ENCODE data around the gene SLIT3.

The SLIT3 gene

DNA sequence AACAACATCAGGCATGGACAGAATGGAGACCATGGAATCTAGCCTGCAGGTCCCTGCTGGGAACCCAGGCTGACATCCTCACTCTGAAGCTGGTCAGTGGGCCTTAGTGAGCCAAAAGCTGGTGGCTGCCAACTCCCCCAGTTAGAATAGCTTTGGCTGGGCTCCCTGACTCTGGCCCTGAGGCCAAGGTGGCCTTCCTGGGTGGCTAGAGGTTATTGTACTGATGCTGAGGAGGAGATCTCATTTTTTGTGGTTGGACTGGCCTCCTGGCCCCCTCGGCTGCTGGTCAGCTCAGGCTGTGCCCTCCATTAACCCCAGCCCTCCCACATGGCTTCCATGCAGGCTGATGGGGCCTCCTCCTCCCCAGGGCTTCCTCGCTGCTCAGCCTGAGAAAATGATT lies 620.5 kb downstream of the SLIT3 start:
- DNase-seq: no peak

DNA sequence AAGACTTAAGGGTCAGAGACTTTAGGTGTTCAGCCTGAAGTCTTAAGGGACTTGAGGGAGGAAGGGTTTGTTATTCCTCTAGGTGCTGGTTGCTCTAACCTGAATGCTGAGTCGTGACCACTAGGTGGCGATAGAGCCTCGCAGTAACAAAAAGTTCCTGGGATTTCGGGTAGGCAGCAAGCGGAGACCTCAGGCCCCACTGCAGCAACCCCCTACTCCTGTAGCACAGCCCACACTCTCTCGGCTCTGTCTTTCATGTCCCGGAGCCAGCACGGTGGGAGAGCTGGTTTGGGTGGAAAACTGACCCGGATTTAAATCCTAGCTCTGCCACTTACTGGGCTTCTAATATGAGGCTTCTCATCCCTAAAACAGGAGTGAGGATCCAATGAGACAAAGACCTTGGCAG lies 621.4 kb downstream of the SLIT3 start:
- peak; percentile 80 for DNase-seq

DNA sequence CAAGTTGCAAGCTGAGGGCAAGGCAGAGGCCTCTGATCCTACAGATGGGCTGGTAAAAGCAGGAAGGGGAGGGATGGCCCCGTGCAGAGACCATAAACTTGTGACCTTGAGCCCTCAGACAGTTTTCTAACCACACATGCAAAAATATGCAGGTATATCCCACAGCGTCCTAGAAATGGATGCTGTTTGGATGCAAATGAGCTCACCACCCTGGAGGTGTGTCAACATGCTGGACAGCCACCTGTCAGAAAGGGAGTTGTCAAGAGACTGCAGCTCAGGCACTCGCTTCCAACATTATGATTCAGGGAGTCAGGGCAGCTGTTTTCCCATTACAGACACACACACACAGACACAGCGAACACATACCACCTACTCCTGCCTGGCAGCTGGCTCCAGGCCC lies 624.4 kb downstream of the SLIT3 start:
- DNase-seq: no peak

DNA sequence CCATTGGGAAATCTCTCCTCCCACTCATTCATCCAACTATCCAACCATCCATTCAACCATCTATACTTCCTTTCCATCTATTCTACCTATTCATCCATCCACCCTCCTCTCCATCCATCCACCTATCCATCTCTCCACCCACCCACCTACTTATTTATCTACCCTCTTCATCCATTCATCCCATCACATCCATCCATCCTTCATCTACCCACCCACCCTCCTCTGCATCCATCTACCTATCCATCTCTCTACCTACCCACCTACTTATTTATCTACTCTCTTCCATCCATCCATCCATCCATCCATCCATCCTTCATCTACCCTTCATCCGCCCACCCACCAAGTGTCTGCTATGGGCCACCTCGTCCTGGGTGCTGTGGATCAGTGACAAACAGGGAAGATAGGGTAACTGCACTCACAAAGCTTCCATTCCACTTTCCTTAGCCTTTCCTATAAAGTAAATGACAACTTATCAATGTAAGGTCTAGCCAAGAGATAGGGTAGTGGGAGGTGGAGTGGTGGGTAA lies 625.0 kb downstream of the SLIT3 start:
- DNase-seq: no peak

DNA sequence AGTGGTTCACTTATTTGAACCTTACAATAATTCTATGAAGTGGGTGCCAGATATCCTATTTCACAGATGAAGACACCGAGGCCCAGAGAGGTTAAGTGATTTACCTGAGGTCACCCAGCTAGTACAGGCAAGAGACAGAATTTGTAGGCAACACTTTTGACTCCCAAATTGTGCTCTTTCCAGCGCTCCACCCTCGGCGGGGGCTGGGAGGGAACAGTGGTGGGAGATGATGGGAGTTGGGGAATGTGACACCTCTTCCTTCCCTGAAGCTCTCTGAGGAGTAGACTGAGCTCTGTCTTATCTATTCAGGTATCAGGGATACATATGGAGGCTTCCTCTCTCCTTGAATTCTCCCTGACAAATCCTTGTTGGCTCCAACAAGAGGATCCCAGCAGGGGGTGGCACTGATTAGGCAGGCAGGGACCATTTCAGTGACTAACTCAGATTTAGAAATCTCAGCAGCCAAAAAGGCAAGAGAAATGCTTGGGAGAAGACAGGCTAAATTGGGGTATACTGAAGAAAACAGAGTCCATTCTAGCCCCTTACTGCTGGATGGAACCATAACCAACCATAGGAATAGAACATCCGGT lies 626.0 kb downstream of the SLIT3 start:
- no peak for DNase-seq

DNA sequence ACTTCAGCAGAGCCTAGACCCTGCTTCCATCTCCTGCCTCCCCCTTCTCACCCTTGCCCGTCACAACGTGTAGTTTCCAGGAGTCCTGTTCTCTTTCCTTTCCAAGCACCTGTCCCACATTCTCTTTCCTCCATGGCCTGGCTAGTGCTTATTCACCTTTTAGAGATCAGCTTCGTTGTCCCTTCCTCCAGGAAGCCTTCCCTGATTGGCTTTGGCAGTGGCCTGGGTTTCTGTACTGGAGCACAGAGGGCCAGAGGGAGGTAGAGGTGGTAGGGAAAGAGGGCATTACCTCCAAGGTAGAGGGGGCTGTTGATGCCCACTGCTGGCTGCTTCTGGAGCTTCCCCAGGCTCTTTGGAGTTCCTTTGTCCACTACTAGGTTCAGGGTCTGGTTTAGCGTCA lies 628.1 kb downstream of the SLIT3 start:
- no peak for DNase-seq

DNA sequence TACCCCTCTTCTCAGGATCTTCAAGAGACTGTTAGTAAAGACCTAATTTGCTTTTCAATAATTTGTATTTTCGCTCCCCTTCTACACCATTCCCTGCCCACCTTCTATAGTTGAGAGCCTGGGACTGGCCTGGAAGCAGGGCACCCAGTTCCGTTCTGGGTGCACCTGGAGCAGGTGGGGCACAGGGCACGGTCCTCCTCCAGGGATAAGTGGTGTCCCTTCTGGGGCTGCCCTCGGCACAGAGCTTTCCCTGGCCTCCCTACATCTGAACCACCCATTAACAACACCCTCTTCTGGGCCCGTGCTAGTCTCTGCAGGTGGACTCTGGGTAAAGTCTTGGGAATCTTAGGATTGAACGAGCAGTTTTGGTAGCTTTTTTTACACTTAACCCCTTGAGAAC lies 628.9 kb downstream of the SLIT3 start:
- no peak for DNase-seq

DNA sequence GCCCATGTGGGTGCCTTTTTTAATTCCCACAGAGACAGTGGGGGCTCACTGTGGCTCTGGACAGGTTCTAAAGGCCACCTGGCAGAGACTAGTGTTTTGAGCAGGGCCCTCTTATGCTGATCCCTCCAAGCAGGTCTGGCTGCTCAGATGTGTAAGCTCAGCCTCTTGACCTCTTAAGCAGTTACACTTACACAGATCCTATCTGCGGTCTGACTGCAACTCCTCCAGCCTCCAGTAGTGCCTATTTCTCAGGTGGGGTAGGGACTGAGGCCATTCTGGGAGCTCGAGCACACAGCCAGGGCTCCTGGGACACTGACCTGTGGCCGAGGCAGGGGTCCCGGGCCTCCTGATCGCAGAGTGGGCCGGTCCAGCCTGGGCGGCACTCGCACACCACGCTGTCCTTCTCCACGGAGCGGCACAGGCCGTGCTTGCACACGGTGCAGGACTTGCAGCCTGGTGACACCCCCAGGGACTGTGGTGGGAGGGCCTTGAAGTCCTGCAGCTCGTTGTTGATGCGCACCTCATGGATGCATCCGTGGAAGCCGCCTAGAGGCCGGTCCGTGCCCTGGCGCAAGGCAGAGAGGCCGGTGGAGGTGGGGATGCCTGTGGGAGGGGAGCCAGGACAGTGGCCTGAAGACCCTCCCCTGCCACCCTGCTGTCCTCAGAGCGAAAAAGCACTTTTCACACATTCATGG lies 629.9 kb downstream of the SLIT3 start:
- no peak for DNase-seq

DNA sequence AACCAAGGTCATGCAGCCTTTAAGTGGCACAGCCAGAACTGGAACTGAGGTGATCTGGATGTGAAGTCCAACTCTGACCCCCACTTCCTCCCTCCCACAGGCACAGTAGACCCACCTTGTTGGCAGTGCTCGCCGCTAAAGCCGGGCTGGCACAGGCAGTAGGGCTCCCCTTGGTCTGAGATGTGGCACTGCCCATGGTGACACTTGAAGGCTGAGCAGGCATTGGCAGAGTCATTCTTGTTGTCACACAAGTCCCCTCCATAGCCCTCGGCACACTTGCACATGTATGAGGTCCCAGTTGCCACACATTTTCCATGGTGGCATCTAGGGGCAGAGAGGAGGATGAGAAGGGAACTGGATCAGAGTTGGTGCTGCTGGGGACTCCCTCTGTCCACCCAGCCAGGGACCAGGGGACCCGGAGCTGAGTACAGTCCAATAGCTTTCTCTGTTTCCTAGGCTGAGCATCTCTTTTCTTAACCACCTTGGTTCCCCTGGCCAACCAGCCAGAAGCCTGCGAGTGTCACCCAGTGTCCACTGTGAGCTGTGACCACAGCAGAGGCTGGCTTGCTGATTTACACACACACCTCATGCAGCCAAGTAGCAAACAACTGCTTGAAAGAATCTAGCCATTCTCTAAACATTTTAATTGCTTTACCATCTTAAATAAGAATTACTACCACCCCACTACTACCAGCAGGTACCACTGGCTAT lies 631.1 kb downstream of the SLIT3 start:
- no peak for DNase-seq

DNA sequence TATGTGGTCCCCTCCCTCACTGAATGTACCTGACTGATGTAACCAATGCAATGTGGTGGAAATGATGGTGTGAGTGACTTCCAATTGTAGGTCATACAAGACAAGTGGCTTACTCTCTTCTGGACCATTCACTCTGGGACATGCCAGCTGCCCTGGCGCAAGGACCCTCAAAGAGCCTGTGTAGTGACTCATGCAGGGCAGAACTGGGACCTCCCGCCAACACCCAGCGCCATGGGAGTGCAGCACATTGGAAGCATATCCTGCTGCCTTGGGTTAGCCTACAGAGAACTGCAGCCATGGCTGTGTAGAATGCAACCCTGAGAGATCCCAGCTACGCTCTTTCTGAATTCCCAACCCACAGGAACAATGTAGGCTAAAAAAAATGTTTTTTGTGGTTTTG lies 631.8 kb downstream of the SLIT3 start:
- DNase-seq: no peak

DNA sequence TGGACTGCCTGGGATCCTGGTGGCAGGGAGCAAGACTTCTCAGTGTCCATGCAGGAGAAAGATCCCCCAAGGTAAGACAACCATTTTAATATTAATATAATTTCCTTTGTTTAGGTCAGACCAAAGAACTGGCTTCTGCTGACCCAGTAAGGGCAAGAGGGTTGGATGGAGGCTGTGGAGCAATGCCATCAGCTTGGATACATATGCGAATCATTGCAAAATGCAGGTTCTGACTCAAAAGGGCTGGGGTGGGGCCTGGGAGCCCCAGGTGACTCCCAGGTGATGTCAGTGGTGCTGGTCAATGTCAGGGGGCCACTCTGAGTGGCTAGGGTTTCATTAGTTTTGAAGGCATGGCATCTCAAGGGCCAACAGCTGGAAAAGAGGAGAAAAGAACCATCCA lies 632.9 kb downstream of the SLIT3 start:
- no peak for DNase-seq

DNA sequence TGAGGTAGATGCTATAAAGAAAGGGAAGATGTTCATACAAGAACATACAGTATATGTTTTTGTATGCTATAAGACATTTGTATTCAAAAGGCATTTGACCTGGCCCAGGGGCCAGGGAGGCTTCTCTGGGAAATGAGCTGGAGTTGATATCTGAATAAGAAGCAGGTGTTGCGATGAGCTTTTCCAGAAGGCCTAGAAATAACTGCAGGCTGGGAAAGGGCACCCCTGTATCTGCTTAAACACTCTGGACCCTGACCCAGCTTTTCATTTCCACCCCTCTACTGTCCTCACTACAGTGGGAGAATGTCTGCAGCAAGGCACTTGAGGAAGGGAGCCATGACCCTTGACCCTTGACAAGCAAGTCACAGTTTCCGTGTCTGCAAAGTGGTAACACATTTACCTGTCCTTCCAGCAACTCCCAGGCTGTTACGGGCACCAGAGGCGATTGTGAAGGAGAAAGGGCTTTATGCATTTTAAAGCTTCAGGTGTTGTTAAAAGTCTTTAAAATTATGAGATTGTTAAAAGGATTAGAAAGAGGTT lies 633.6 kb downstream of the SLIT3 start:
- DNase-seq: no peak

DNA sequence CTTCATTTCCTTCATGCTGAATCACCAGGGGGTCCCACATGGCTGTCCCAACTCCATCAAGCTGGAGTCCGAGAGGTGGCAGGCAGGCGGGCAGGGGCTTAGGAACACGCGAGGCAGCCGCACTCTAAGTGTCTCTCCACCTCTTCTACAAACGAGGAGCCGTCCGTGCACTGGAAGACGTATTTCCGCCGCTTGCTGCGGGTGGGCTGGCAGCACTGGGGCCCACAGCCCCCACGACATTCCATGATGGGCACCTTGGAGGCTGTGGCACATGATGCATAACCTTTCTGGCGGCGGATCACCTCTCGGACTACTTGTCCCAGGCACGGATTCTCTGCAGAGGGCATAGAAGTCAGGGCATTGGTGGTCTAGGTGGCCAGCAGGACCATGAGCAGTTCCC lies 634.6 kb downstream of the SLIT3 start:
- DNase-seq: no peak

DNA sequence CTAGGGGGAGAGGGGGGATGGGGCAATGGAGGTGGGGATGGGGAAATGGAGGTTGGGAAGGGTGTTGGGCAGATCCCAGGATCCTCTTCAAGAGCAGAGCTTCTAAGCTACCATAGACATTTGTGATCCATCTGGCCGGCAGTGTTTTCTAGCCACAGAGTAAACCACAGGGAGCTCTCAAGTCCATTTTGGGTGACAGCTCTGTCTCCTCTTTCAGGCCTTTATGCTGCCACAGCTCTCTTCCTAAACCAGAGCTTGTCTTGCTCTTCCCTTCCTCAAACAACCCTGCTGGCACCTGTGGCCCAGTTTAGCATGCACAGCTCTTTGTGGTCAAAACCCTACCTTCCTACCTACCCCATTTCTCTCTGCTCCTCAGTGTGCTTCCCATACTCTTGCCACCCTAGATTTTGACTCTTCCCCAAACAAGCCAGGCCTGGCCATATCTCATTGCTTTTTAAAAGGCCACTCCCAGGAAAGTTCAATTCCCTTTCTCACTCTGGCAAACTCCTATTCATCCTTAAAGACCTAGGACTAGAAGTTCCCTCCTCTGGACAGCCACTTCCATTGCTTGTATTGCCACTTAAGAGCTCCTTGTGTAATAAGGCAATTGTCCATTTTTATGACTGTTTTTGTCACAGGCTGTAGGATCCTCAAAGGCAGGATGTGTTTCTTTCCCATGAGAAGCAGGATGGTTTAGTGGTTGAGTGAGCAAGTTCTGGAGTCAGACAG lies 637.5 kb downstream of the SLIT3 start:
- DNase-seq: no peak

DNA sequence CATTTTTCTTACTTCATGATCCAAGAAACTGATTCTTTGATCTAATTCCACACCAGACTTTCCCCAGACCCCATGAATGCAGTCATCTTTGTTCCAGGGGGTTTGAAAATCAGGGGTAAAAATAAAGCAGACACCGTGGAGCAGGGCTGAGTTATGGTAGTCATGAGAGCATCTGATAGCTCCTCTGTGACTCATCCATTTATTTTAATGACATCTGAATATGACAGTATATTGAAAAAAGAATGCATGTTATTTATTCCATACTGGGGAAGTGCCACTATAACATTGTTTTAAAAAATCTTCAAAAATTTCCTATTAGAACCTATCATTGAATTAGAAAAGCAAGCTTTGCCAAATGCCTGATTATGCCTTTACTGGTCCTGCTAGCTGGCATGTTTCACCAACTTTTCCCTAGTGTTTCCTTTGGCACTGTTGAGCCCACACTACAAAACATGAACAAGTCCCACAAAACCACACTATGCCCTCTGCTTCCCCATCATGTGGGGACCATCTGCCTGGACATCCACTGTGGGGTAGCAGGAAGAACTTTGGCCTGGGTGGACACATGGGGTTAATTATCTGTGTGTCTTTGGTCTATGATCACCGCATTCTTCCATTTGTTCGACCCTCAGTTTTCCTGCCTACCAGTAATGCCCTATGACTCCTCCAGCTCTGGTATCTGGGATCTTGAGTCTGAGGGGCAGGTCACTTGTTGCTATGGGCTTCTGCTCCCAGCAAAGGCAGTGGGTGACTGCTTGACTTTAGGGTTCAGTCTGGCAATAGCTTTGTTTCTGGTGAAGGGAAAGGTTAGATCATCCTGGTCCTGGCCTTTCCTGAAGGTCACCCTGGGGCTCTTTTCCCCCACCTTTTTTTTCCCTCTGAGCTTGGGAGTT lies 639.1 kb downstream of the SLIT3 start:
- DNase-seq: no peak

DNA sequence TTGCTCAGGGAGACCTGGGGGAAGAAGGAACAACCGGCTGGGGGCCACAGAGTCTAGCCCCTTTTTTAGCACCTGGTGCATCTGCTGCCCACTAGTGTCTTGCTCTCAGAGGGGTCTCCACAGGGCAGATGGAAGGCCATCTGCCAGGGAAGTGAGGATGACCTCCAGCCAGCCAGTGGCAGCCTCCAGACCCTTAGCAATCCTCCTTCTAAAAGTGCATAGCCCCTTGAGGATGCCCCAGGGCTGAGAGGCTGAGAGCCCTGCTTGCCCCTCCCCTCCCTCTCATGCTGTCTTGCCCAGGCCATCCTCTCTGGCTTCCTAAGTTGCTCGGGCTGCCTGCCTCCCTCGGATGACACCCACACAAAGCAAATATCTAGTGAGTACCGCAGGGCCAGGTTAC lies 640.2 kb downstream of the SLIT3 start:
- DNase-seq: no peak

DNA sequence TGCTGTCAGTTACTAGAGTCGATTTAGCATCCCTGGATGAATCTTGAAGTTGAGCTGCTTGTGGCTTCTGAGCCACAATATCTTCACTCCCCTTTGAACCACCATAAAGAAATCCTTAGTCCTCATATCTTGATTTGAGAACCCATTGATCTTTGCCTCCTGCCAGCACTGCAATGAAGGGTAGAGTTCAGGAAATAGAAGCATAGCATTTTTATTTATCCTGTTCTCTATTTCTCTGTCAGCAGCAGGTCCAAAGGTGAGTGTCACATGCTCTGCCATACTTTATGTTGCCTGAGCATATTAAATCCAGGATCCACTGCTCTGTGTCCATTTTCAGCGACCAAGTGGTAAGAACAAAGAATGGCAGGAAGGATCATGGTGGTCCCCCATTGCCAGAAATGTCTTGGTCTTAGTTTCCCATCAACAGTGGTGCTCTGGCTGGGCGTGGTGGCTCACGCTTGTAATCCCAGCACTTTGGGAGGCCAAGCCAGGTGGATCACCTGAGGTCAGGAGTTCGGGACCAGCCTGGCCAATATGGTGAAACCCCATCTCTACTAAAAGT lies 641.6 kb downstream of the SLIT3 start:
- no peak for DNase-seq

DNA sequence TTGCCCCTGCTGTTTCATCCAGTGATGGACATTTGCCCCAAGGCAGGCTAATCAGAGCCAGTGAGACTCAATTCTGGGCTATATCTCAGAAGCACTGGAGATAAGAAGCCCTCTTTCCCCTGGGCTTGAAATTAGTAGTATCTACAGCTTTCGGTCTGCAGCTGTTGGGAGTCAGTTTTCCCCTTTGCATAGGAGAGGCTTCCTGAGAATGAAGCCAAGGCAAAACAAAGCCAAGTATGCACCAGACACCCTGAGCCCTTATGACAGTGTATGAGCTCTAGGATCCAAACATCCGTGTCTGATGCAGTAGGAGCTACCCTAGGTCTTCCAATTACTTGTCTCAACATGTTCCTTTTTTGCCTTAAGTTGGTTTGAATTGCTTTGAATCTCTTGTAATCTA lies 642.5 kb downstream of the SLIT3 start:
- DNase-seq: no peak

DNA sequence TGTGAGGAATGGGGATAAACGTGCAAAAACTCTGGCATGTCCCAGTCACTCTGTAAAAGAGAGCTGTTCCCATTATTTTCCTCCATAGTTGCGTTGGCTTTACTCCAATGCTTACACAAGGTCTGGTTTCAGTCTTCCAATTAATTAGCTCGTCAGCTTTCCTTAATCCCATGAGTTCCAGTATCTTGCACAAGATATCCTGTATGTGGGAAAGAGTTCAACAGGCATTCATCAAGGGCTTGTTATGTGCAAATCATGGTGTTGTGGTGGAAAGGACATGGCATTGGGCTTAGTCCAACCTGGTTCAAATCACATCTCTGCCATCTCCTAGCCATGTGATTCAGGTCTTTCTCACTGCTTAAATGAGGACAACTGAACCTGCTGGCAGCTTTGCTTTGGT lies 644.3 kb downstream of the SLIT3 start:
- DNase-seq: no peak

DNA sequence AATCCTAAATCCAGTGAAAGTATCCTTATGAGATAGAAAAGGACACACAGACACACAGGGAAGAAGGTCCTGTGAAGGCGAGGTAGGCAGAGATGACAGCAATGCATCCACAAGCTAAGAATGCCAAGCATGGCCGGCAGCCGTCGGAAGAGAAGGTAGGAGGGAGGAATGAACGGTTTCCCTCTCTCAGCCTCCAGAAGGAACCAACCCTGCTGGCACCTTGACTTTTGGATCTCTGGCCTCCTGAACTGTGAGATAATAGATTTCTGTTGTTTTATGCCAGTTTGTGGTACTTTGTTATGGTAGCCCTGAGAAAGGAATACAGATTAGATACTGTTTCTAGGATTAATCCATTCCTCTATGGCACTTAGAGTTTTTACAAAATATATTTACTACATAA lies 645.6 kb downstream of the SLIT3 start:
- no peak for DNase-seq

DNA sequence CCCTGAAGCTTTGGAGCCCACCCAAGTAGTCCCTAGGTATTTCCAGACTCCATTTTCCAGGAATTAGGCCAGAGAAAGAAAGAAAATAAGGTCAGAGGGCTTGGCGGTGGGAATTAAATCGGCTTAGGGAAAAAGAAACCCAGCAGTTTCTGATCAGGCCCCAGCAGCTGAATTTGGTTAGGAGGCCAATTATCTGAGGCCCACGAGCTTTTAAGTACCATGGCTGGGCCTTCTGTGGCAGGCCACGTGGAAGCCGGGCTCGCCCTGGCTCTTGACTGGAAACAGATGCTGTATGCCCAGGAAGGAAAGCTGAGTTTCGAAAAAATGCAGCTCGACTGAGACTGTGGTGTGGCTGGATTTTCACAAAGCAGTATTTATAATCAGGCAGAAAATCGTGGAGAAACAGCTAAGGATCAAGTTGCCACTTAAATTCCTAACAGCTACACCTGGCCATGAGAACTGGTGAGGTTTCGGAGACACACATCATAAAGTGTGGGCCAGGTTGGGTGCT lies 646.7 kb downstream of the SLIT3 start:
- DNase-seq: no peak

DNA sequence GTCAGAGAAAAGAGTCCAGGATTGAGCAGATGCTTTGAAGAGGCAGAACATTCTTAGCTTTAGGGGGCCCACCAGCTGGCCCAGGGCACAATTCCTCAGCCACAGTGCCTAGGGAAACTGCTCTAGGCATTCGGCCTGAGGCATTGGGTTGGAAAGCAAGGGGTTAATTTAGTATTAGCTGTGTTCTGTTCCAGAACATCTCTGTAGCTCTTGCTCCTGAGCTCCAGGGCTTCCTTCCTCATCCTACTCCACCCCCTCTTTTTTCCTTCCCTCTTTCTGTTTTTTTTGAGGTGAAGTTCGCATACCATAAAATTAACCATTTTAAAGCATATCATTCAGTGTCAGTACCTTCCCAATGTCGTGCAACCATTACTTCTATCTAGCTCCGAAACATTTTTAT lies 647.3 kb downstream of the SLIT3 start:
- DNase-seq: no peak

Measured in stimulated activated CD4-positive, alpha-beta T cell treated with anti-CD3 and anti-CD28 coated beads, Interleukin-15, amount 100 ng/mL, for 24 hours (primary cell).